Right atrium auricular region (tissue), 2 donors: ENCODE results near the gene RUFY1. TPM values are rescaled to one million over a fixed set of nuclear protein-coding genes. Genes with fewer than 3 reads are reported as not detected.
"Not testable (repeated sequence)": the region's sequence is repeated elsewhere in the genome, so short reads cannot be mapped to it uniquely, and the experiment has no call there.

Experiments
- DNase-seq: peaks from one replicate; pipeline ENCODE4 v3.0.0-alpha.2; 2019; ENCODE audit warnings: low spot score
- H3K27ac ChIP-seq, 2 donors: fragments of 200-600 bp; sonication (generic); 1 replicate in 1 of 2; 2 replicates in 1 of 2; pipeline ENCODE4 v1.5.1; 2016 to 2019
- H3K27me3 ChIP-seq, 2 donors: fragments of 200-600 bp; sonication (generic); one replicate each; pipeline versions ENCODE4 v1.5.1 to v1.6.0; 2017 to 2019
- H3K36me3 ChIP-seq: fragments of 200-600 bp; sonication (generic); one replicate; pipeline ENCODE4 v1.5.1; 2016
- H3K4me1 ChIP-seq, 2 donors: fragments of 200-600 bp; sonication (generic); one replicate each; pipeline versions ENCODE4 v1.5.1 to v1.6.0; 2017 to 2019
- H3K4me3 ChIP-seq, 2 donors: fragments of 200-600 bp; sonication (generic); 1 replicate in 1 of 2; 2 replicates in 1 of 2; pipeline ENCODE4 v1.5.1; 2017 to 2019; ENCODE audit warnings: mild to moderate bottlenecking in 1 of 2, moderate library complexity in 1 of 2
- H3K9me3 ChIP-seq, 2 donors: fragments of 200-600 bp; sonication (generic); one replicate each; pipeline ENCODE4 v1.5.1; 2019
- total RNA-seq, 2 donors: library from RNA; depleted of rRNA; stranded (reverse); fragments of >200 nt; gene quantifications; one replicate each; pipeline ENCODE4 v1.1.0, GENCODE V29; 2016
- TF ChIP-seq, protein P1 (sequence below), 2 donors: fragments of 200-600 bp; sonication (generic); IDR thresholded peaks; one replicate each; pipeline ENCODE4 v1.5.1; 2019; ENCODE audit warnings: antibody characterized with exemption in 2 of 2

The RUFY1 gene
- total RNA-seq, 2 donors from 2014 or later: 19.5 to 25.4 TPM

DNA sequence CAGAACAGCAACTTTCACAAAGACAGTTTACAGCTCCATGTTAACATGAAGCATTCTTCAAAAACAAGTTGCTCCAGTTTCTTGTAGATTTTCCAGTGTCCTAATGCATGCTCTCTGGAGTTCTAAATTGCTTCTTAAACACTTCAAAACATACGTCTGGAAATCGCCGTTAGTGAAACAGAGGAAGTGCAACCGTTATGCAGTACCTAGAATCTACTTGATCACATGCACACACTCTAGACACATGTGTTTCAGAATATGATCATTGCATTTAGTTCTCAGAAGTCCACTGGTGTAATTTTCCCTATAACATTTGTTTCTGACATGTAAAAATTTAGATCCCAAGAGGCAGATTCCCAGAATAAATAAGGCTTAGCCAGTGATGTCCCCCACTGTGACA lies 41.1 kb upstream of the RUFY1 start:
- H3K27me3 ChIP-seq: no peaks in the 10 kb centered on the region
- H3K4me1 ChIP-seq: no peaks in the 10 kb centered on the region
- TF ChIP-seq, protein P1, sequence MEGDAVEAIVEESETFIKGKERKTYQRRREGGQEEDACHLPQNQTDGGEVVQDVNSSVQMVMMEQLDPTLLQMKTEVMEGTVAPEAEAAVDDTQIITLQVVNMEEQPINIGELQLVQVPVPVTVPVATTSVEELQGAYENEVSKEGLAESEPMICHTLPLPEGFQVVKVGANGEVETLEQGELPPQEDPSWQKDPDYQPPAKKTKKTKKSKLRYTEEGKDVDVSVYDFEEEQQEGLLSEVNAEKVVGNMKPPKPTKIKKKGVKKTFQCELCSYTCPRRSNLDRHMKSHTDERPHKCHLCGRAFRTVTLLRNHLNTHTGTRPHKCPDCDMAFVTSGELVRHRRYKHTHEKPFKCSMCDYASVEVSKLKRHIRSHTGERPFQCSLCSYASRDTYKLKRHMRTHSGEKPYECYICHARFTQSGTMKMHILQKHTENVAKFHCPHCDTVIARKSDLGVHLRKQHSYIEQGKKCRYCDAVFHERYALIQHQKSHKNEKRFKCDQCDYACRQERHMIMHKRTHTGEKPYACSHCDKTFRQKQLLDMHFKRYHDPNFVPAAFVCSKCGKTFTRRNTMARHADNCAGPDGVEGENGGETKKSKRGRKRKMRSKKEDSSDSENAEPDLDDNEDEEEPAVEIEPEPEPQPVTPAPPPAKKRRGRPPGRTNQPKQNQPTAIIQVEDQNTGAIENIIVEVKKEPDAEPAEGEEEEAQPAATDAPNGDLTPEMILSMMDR (IDR thresholded peaks at IDR 0.05): no peak
- DNase-seq: no peak
- no peaks in the 10 kb centered on the region for H3K36me3 ChIP-seq
- no peak overlapping the region for H3K27ac ChIP-seq
- no peaks in the 10 kb centered on the region for H3K9me3 ChIP-seq
- no peak overlapping the region for H3K4me3 ChIP-seq

DNA sequence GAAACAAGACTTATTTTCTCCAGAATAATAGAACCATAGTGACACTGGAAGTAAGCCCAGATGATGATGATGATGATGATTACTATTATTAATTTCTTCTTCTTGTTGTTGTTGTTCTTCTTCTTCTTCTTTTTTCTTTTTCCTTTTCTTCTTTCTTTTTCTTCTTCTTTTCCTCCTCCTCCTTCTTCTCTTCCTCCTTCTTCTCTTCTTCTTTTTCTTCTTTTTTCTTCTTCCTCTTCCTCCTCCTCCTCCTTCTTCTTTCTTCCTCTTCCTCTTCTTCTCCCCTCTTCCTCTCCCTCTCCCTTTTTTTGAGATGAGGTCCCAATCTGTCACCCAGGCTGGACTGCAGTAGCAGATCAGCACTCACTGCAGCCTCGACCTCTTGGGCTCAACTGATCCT lies 40.5 kb upstream of the RUFY1 start:
- TF ChIP-seq, protein P1 (IDR thresholded peaks at IDR 0.05): no peak
- no peaks in the 10 kb centered on the region for H3K36me3 ChIP-seq
- no peak overlapping the region for H3K4me3 ChIP-seq
- H3K27ac ChIP-seq: no peak overlapping the region
- no peaks in the 10 kb centered on the region for H3K9me3 ChIP-seq
- H3K4me1 ChIP-seq: no peaks in the 10 kb centered on the region
- H3K27me3 ChIP-seq: no peaks in the 10 kb centered on the region
- DNase-seq: no peak

DNA sequence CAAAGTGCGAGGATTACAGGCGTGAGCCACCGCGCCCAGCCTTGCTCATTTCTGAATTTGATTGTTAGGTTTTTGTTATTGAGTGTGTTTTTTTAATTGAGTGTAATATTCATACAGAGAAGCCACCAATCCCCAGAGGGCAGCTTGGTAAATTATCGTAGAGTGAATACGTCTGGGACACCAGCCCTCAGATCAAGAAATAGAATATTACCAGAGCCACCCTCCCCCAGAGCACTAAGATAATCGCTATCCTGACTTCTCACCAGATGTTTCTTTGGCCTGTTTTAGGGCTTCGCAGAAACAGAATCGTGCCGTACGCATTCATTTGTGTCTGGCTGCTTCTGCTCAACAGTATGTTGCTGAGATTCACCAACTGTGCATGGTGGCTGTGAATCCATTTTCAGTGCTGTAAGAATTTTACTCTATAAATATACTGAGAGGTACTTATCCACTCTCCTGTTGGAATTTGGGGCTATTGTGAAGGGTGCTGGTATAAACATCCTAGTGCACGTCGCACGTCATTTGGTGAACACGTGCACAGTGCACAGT lies 37.8 kb upstream of the RUFY1 start:
- Histone ChIP-seq H3K4me3 (no peak overlapping the region), H3K36me3 (no peaks in the 10 kb centered on the region), H3K9me3 (no peaks in the 10 kb centered on the region), H3K27ac (no peak overlapping the region), H3K27me3 (no peaks in the 10 kb centered on the region), H3K4me1 (no peaks in the 10 kb centered on the region)
- DNase-seq: no peak
- TF ChIP-seq, protein P1 (IDR thresholded peaks at IDR 0.05): no peak

DNA sequence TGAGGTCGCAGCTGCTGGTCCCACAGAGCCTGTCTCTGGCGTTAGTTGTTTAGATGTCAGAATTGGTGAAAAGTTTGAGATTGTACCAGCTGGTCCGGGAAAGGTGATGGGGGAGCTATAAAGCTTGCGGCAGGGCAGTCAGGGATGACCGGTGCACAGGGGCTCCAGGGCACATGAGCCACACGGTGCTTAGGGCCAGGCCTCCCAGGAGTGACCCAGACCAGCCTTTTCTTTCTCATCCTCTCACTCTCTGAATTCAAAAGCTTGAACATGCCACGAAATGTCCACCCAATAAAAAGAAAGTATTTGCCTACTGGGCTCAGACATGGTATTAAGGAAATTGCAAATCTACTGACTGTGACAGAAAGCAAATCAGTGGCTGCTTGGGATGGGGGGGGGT lies 34.9 kb upstream of the RUFY1 start:
- not testable (repeated sequence) for H3K4me1 ChIP-seq, H3K9me3 ChIP-seq, H3K27me3 ChIP-seq, H3K4me3 ChIP-seq, H3K36me3 ChIP-seq, DNase-seq, H3K27ac ChIP-seq

DNA sequence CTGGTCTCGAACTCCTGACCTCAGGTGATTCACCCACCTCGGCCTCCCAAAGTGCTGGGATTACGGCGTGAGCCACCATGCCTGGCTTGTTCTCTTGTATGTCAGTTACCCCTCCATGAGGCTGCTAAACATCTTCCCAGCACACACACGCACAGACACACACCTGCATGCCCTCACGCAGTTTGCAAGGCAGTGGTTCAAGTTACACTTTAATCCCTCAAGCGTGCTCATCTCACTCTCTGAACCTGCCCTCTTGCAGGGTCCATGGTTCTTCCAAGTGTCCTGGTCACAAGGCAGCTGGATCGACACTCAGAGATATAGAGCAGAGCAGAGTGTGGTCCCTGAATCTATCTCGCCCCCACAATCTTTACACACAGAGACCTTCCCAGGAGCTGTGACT lies 34.1 kb upstream of the RUFY1 start:
- Histone ChIP-seq H3K36me3 (no peaks in the 10 kb centered on the region), H3K4me1 (no peaks in the 10 kb centered on the region), H3K9me3 (peaks cover 0 to 7% of the 10 kb centered on the region in 2 donors), H3K27me3 (no peaks in the 10 kb centered on the region), H3K27ac (no peak overlapping the region), H3K4me3 (no peak overlapping the region)
- TF ChIP-seq, protein P1 (IDR thresholded peaks at IDR 0.05): no peak
- DNase-seq: no peak

DNA sequence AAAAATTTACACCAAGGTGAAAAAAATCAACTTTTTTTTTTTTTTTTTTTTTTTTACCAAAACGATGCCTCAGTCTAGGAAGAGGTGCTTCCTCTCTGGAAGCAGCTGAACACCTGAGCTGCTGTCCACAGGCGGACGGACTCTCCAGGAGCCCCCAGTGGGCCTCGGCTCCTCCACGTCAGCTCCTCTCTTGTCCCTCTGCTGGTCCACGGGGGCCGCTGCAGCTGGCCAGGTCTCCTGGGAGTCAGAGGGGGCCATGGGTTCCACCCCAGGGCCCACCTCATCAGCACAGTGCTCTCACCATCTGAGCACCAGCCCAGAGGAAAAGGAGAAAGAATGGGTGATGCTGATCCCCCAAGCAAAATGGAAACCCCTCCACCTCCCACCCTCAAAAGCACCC lies 32.6 kb upstream of the RUFY1 start:
- H3K4me3 ChIP-seq, H3K27me3 ChIP-seq, H3K4me1 ChIP-seq, H3K27ac ChIP-seq, H3K36me3 ChIP-seq, H3K9me3 ChIP-seq, DNase-seq: not testable (repeated sequence)

DNA sequence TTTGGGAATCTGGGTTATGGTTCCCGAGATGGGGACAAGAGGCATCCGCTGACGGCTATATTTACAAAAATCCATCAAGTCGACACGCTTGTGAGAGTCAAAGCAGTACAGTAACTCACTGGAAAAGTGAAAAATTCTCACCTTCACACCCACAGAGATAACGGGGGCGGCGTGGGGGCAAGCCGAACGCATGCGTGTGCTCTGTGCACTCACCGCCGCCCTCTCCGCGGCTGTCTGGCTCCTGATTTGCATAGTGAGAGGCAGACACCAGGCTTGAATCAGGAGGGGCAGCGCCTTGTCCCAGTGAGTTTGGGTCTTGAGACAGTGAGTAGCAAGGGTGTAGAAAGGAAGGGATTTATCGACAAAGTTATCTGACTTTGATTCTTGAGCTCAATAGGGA lies 32.0 kb upstream of the RUFY1 start:
- H3K4me3 ChIP-seq, H3K27me3 ChIP-seq, H3K36me3 ChIP-seq, DNase-seq, H3K27ac ChIP-seq, H3K4me1 ChIP-seq, H3K9me3 ChIP-seq: not testable (repeated sequence)

DNA sequence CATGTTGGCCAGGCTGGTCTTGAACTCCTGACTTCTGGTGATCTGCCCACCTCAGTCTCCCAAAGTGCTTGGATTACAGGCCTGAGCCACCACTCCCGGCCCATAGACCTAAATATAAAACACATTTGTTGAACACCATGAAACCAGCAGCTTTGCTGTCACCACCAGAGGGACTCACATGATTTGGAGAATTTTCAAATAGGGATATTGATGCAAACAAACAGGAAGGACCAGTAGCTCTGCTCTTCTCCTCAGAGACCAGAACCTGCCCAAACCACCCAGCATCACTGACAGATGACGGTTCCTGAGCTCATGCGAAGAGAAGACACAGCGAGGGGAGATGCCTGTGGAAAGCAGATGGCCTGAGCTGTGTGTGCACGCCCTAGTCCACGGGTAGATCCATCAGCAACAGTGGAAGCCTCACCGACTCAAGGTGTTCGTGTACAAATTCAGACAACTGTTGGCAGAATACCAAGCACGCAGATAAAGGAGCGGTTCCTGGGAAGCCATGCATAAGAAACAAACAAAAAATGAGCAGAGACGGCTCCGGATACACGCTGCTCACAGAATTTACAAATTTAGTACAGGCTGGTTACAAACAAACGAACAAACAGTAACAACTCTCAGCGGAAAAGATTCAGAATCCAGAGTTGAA lies 30.8 kb upstream of the RUFY1 start:
- not testable (repeated sequence) for DNase-seq, H3K9me3 ChIP-seq, H3K4me1 ChIP-seq

DNA sequence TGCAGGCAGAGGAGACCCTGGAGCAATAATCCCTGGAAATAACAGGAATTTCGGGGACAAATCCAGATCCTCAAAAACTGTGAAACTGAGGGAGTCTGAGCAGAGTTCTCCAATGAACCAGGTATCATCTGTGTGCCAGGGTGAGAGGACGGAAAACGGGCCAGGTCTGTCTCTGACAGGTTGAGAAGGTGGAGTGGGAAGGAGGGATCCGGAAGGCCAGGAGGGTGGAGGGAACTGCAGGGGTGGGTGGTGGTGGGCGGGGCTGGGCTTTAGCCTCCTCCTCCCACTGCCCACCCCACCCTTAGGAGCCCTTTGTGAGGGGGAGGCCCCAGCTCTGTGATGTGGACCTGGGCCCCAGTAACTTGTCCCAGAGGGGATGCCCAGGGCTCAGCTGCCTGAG lies 28.2 kb upstream of the RUFY1 start:
- H3K27me3 ChIP-seq, H3K9me3 ChIP-seq, H3K4me1 ChIP-seq, H3K27ac ChIP-seq, H3K4me3 ChIP-seq, DNase-seq, H3K36me3 ChIP-seq: not testable (repeated sequence)

More for the DNA sequence above, 30.8 kb upstream of the RUFY1 start:
- H3K27ac ChIP-seq, H3K4me3 ChIP-seq, H3K27me3 ChIP-seq, H3K36me3 ChIP-seq: not testable (repeated sequence)
